ENCODE results near the gene PDZD4. TPM values are rescaled to one million over a fixed set of nuclear protein-coding genes. Genes with fewer than 3 reads are reported as not detected.

The PDZD4 gene
- total and polyA plus RNA-seq, 10 of the 15 experiments (the other 5 are each of a cell fraction or from before 2014, with no cell fraction given) = 0.01 to 0.15 (median 0.04) TPM; not detected in 6

- TF ChIP-seq E2F8 (IDR thresholded peaks at IDR 0.05; ENCODE audit: low read depth, partially characterized antibody) = no peak
- no peak for TF ChIP-seq POLR2A (IDR thresholded peaks at IDR 0.05; ENCODE audit: low read depth, low read length)
- no peak for TF ChIP-seq RELA (IDR thresholded peaks at IDR 0.05; ENCODE audit: borderline replicate concordance, partially characterized antibody)
- no peak for TF ChIP-seq ZBTB11 (CRISPR knock-in tag; IDR thresholded peaks at IDR 0.05)
- no peak for TF ChIP-seq ZZZ3 (IDR thresholded peaks at IDR 0.05; ENCODE audit: control insufficient read depth, insufficient read length, low read depth)
Measured at GRCh38 chrX:153791104-153791852, 39.1 kb downstream of the PDZD4 start (continued).

Data from GM12878 (cell line).